ENCODE results near the gene NRG4. TPM values are rescaled to one million over a fixed set of nuclear protein-coding genes. Genes with fewer than 3 reads are reported as not detected.

NRG4 gene
- polyA plus RNA-seq, 1 experiment, result not detected

DNA sequence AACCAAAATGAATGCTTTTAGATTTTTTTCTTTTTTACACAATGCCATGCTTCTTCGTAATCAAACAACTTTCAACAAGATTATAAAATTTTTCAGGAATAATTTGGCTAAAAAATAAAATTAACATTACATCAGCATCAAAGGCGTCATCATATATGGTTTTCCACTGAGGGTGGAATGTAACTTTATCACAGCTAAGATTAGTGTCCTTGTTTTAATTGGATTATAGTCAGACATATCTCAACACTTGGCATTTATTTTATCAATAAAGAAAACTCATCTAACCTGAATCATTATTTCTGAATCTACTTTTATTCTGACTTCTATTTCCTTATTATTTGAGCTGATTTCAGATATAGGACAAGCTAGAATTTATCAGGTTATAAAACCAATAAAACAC is 1.6 kb downstream of the NRG4 start:
- no peak for DNase-seq (ENCODE audit: low read depth, low spot score)
- Histone ChIP-seq H3K4me3 (ENCODE audit: low read depth, low read length) (no peak overlapping the region), H3K27me3 (ENCODE audit: control insufficient read depth, insufficient read depth, low read length) (peaks cover 6% of the 10 kb centered on the region), H3K9me3 (ENCODE audit: control insufficient read depth, insufficient read depth, low read length) (no peaks in the 10 kb centered on the region), H3K27ac (ENCODE audit: low read depth, low read length) (no peak overlapping the region)
- ChIA-PET POLR2A (no interaction called here), CTCF (no interaction called here)
- TF ChIP-seq, protein P1, sequence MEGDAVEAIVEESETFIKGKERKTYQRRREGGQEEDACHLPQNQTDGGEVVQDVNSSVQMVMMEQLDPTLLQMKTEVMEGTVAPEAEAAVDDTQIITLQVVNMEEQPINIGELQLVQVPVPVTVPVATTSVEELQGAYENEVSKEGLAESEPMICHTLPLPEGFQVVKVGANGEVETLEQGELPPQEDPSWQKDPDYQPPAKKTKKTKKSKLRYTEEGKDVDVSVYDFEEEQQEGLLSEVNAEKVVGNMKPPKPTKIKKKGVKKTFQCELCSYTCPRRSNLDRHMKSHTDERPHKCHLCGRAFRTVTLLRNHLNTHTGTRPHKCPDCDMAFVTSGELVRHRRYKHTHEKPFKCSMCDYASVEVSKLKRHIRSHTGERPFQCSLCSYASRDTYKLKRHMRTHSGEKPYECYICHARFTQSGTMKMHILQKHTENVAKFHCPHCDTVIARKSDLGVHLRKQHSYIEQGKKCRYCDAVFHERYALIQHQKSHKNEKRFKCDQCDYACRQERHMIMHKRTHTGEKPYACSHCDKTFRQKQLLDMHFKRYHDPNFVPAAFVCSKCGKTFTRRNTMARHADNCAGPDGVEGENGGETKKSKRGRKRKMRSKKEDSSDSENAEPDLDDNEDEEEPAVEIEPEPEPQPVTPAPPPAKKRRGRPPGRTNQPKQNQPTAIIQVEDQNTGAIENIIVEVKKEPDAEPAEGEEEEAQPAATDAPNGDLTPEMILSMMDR (IDR thresholded peaks at IDR 0.05; ENCODE audit: low read depth, low read length), result no peak

DNA sequence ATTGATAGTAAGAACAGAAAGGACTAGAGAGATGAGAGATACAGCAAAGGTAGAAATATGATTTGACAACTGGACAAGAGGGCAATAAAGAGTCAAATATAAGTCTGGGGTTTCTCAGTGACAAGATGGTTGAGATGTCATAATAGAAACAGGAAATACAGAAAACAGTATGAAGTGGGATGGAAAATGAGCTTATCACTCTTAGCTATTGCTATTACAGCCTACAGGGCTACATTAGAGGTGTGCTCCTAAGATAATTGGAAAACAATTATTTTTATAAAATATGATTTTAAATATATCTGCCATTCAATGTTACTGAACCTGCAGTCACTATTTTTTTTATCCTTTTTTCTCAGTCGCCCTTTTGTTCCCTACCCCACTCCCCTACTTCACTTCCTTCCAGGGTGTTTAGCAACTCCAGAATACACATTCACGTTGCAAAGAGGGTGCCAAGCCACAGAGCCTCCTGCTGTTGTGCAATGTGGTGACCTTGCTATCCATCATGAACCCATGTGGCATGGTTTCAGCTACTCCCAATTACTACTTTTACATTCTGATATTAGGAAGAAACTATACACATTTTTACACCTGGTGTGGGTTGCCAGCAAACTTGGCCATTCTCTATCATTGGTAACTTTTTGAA is 6.0 kb downstream of the NRG4 start:
- Histone ChIP-seq H3K27ac (ENCODE audit: low read depth, low read length) (no peak overlapping the region), H3K4me3 (ENCODE audit: low read depth, low read length) (no peak overlapping the region), H3K9me3 (ENCODE audit: control insufficient read depth, insufficient read depth, low read length) (no peaks in the 10 kb centered on the region), H3K27me3 (ENCODE audit: control insufficient read depth, insufficient read depth, low read length) (peaks cover 11% of the 10 kb centered on the region)
- DNase-seq (ENCODE audit: low read depth, low spot score), result no peak
- CTCF ChIA-PET, result no interaction called here
- POLR2A ChIA-PET, result no interaction called here
- TF ChIP-seq, protein P1 (IDR thresholded peaks at IDR 0.05; ENCODE audit: low read depth, low read length), result no peak

DNA sequence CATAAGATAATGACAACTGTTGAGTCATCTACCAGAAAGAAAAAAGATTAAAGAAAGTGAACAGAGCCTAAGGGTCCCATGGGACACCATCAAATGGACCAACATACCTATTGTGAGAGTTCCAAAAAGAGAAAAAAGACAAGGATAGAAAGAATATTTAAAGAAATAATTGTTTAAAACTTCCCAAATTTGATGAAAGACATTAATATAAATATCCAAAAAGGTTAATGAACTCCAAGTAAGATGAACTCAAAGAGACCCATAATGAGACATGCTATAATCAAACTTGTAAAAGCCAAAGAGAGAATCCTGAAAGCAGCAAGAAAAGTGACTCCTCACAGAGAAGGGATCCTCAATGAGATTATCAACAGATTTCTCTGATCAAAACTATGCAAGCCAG is 8.9 kb downstream of the NRG4 start:
- H3K4me3 ChIP-seq (ENCODE audit: low read depth, low read length), result no peak overlapping the region
- H3K27me3 ChIP-seq (ENCODE audit: control insufficient read depth, insufficient read depth, low read length), result peaks cover 8% of the 10 kb centered on the region
- ChIA-PET CTCF (interaction anchor here (0.6 kb wide), 1 partner anchor 201 kb away, joined by 3 read pairs; no protein-coding TSS in a partner anchor), POLR2A (no interaction called here)
- H3K27ac ChIP-seq (ENCODE audit: low read depth, low read length), result no peak overlapping the region
- no peaks in the 10 kb centered on the region for H3K9me3 ChIP-seq (ENCODE audit: control insufficient read depth, insufficient read depth, low read length)
- DNase-seq (ENCODE audit: low read depth, low spot score), result no peak
- TF ChIP-seq, protein P1 (IDR thresholded peaks at IDR 0.05; ENCODE audit: low read depth, low read length), result no peak

DNA sequence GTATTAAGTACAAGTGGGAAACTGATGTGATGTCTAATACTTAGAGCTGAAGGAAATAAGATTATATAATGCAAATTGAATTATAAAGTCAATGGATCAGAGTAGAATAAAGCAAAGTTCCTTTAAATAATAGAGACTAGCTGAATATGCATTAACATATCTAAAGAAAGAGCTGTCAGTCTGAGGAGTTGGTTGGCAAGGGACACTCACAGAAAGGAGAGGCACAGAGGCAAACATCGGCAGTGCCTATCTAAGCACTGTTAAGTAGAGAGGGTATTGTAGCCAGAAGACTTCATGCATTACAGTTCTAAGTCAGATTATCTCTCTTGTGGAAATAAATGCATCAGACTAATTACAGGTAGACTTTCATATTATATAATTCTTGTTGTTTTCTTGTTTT is 16.6 kb downstream of the NRG4 start:
- ChIA-PET POLR2A (no interaction called here), CTCF (no interaction called here)
- no peak for DNase-seq (ENCODE audit: low read depth, low spot score)
- TF ChIP-seq, protein P1 (IDR thresholded peaks at IDR 0.05; ENCODE audit: low read depth, low read length), result no peak
- Histone ChIP-seq H3K27ac (ENCODE audit: low read depth, low read length) (no peak overlapping the region), H3K27me3 (ENCODE audit: control insufficient read depth, insufficient read depth, low read length) (peaks cover 6% of the 10 kb centered on the region), H3K4me3 (ENCODE audit: low read depth, low read length) (no peak overlapping the region), H3K9me3 (ENCODE audit: control insufficient read depth, insufficient read depth, low read length) (no peaks in the 10 kb centered on the region)

DNA sequence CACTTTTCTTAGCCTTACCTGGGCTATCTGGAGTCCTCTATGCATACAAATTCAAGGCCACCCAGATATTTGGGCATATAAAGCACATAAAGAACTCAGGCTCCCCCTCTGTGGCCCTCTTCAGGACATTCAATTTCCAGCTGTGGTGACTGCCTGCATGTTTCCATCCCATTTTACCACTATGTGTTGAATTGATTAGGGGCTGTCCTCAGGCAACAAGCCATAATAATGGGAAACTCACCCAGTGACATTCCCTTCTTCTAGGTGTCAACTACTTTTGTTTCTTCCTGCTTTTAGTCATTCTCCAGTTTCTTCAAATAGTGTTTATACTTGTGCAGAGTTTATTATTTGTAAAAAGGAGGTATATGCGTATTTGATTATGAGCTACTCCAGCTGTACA is 18.0 kb downstream of the NRG4 start:
- DNase-seq (ENCODE audit: low read depth, low spot score), result no peak
- TF ChIP-seq, protein P1 (IDR thresholded peaks at IDR 0.05; ENCODE audit: low read depth, low read length), result no peak
- POLR2A ChIA-PET, result no interaction called here
- Histone ChIP-seq H3K4me3 (ENCODE audit: low read depth, low read length) (no peak overlapping the region), H3K27me3 (ENCODE audit: control insufficient read depth, insufficient read depth, low read length) (peaks cover 6% of the 10 kb centered on the region), H3K27ac (ENCODE audit: low read depth, low read length) (no peak overlapping the region), H3K9me3 (ENCODE audit: control insufficient read depth, insufficient read depth, low read length) (no peaks in the 10 kb centered on the region)
- CTCF ChIA-PET, result no interaction called here

Data from AG04450 (cell line).